NCI-H2029 (cell line): Measurements from ENCODE around the gene ALB.

ENCODE experiments used
- DNase-seq: peaks from one replicate; lab custom pipeline; 2025; lab: John Stamatoyannopoulos, UW

ALB gene

GRCh38 chr4:73432169-73433000 lies 28.3 kb downstream of the ALB start:
- no peak for DNase-seq

- no peak for DNase-seq
Observed at GRCh38 chr4:73433140-73433539, 29.1 kb downstream of the ALB start.

GRCh38 chr4:73434311-73434710 lies 30.2 kb downstream of the ALB start:
- DNase-seq: no peak

- no peak for DNase-seq
Observed at GRCh38 chr4:73435984-73436383, 31.9 kb downstream of the ALB start, which contains the start of gene AFP. TSS of gene AFP (plus strand) at chr4:73436221. CDS start at chr4:73436263, 42 bp downstream.

- DNase-seq: no peak
Observed at GRCh38 chr4:73436674-73437557, 32.8 kb downstream of the ALB start.

GRCh38 chr4:73437558-73437956 lies 33.5 kb downstream of the ALB start:
- no peak for DNase-seq

GRCh38 chr4:73438048-73438447 lies 34.0 kb downstream of the ALB start:
- DNase-seq: no peak

- no peak for DNase-seq
Observed at GRCh38 chr4:73438582-73439215, 34.6 kb downstream of the ALB start.

GRCh38 chr4:73439445-73439844 lies 35.4 kb downstream of the ALB start:
- no peak for DNase-seq

GRCh38 chr4:73439991-73440390 lies 35.9 kb downstream of the ALB start:
- no peak for DNase-seq

- no peak for DNase-seq
Observed at GRCh38 chr4:73440653-73441052, 36.6 kb downstream of the ALB start.

- no peak for DNase-seq
Observed at GRCh38 chr4:73442275-73442674, 38.2 kb downstream of the ALB start.

- no peak for DNase-seq
Observed at GRCh38 chr4:73443224-73443623, 39.1 kb downstream of the ALB start.

GRCh38 chr4:73445383-73446335 lies 41.6 kb downstream of the ALB start:
- DNase-seq: no peak

- peak; percentile 48 for DNase-seq
Observed at GRCh38 chr4:73446336-73446938, 42.4 kb downstream of the ALB start.

- DNase-seq: no peak
Observed at GRCh38 chr4:73447671-73448070, 43.6 kb downstream of the ALB start.

GRCh38 chr4:73448448-73449203 lies 44.5 kb downstream of the ALB start:
- DNase-seq: no peak

- peak; percentile 63 for DNase-seq
Observed at GRCh38 chr4:73450398-73451004, 46.4 kb downstream of the ALB start.

- peak; percentile 4 for DNase-seq
Observed at GRCh38 chr4:73451404-73451803, 47.3 kb downstream of the ALB start.
